ENCODE measurements around the gene SYNDIG1.

Gene SYNDIG1

DNA sequence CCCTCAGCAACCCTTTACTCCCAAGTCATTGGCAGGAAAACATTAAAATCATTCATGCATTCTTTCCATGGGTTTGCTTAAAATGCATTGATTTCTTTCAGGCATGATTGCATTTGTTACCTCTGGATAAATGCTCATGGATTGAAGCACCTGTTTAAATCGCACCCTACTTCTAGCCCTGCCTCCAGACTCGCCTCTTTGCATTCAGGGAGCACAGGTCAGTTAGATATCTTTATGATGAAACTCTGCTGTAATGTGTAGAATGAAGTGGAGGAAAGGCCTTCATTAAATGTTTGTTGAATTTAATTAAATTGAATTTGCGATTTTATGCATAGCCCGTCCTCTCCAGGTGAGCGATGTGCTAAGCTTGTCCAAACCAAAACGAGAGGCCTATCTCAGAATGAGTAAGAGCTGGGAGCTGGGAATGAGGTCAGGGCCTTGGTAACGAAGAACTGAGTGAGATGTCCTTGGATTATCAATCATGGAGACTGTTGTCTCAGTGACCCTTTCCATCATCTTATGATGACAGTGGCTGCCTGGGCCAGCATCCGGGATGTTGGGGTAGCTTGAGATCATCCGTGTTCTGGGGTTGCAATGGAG, 210.1 kb downstream of the SYNDIG1 start:
- no peak for DNase-seq

DNA sequence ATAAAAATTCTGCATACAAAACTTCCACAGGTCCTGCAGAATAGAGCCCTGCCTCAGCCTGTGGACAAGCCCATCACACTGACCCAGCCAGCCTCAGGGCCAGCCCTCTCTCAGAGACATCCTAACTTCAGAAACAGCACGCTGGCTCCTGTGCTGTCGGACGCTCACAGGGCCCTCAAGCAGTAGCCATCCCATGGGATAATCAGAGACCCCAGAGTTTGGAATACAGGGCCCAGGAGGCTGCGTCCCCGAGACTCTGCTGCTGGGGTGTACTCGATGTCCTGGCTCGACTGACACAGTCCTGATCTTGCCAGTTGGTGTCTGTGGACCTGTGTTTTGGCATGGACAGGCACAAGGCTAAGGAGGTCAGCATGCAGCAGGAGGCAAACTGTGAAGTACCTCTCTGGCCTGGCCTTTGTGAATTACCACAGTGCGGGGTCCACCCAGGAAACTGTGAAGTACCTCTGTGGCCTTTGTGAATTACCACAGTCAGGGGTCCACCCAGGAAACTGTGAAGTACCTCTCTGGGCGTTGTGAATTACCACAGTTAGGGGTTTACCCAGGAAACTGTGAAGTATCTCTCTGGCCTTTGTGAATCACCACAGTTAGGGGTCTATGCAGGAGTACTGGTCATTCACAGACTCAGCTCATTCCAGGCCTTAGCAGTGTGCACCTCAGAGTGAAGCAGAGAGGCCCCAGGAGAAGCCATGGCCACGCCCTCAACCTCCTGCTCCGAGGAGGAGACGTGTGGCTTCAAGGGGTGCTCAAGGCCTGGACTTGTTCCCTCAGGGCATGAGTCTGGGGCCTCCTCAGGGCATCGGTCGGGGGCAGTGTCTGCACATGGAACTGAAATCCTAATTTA, 212.4 kb downstream of the SYNDIG1 start:
- no peak for DNase-seq

DNA sequence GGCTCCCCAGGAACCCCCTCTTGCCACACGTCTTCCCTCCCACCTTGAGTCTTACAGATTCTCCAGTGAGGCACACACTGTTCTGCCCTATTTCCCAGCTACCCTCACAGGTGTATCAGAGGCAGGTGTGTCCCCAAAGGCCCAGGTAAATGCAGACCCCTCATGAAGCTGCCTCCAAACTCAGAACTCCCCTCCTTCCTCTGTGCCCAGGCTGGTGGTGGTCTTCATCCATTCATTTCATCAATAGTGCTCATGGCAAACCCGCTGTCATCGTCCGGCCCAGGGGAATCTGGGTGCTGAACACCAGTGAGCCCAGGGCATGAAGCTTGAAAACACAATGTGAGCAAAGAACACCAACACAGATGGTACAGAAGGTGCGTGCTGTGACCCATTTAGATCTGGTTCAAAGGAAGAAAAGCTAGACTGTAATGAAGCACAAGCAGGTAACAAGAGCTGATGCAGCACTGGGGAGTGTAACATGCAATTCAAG, 213.1 kb downstream of the SYNDIG1 start:
- no peak for DNase-seq

DNA sequence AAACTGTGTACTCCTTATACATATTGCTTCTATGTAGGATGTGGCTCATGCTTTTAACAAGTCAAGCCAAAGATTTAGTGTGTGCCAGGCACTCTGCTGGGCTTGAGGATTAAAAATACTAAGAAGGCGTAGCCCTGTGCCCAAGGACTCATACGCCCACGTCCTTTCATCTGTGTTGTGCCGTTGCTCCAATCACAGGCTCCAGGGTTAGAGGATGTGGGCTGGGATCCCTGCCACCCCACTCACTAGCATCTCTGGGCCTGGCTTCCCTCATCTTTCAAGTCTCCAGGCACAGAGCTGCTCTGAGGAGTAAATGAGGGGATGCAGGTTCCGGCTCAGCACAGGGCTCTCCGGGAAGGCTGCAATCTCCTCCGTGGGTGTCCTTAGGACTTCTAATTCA, 214.2 kb downstream of the SYNDIG1 start:
- DNase-seq: no peak

DNA sequence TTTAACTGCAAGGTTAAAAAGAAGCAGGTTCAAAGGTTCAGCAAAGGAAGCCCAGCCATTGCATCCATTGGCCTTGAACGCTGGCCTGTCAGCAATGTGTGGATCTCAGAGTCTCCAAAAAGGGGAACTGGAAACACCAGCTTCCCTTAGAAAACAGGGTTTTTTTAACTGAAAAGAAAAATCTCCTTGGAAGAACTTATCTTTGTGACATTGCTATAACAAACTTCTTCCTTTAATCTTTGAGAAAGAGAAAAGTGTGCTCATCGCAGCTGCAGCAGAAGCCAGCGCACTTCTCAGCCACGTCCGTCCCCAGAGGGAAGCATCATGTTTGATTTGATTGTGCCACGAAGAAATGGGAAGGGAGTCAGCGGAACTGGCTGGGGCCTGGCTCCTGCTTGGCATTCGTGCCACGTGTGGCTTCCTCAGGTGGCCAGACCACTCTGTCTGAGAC, 215.0 kb downstream of the SYNDIG1 start:
- DNase-seq: no peak

DNA sequence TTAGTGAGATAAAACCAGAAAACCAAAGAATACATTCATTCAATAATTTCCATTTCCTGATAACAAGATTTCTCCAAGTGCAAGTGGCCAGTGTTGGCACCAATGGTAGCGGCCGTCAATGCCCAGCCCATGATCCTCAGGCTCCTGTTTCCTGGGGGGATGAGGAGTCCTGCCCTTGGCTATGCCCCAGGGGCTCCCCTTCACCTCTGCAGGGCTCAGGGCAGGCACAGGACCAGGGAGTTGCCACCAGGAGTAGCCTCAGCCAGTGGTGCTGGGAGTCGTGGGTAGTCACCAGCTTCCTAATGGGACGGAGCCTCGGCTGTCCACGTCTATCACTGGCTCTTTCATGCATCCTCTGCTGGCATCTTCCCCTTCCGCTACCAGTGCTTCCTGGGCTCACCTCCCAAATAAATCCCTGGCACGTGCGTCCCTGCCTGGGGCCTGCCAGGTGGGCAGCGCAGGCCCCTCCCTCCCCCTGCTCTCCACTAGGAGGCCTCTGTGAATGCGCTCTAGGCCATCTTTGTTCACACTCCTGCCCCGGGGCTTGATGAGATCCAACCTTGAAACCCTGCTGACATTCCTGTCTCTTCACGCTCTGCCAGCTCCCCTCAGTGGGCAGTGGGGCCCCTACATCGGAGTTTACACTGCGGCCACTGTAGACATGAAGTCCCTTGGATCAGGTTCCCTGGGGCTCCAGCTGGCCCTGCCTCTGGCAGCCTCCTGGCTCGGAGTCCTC, 215.7 kb downstream of the SYNDIG1 start:
- no peak for DNase-seq

DNA sequence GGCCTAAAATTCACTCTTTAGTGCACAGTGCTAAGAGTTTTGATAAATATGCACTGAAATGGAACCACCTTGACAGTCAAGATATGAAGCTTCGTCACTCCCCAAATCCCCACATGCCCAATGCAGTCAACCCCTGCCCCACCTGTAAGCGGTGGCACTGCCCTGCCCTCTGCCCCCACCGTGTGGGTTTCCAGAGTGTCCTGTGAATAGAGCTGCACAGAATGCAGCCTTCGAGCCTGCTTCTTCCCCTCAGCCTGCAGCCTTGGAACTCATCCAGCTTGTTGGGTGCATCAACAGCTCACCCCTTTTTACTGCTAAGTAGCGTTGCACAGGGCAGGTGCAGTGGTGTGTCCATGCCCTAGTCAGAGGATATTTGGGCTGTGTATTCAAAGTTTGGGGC, 216.3 kb downstream of the SYNDIG1 start:
- no peak for DNase-seq

DNA sequence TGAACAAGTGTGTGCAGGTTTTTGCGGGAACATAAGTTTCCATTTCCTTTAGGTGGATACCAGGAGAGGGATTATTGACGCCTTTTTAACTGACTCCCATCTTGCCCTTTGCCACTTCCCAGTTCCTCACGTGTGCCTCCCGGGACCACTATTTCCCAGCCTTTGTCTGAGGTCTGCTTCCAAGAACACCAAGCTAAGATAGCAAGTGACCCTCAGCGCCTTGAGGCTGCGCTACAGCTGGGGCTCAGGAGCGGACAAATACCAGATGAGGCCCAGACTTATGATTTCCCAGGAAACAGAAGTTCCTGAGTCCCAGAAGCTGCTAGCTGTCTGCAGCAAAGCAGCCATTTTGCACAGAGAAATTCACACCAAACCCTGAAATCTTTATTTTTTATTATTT, 216.7 kb downstream of the SYNDIG1 start:
- DNase-seq: no peak

DNA sequence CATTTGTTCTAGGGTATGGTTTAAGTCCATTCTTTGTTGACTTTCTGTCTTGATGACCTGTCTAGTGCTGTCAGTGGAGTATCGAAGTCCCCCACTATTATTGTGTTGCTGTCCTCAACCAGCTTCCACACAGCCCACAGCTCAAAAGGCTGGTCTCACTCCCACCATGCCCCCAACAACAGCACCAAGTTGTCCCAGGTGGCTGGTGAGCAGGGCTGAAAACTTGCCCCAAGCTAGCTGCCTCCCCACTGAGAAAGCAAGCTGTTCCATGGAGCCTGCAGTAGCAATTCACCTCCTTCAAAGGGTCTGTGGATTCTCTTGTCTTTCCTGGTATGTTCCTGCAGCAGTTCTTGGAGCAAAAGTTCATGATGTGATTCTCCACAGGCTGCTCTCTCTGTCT, 221.0 kb downstream of the SYNDIG1 start:
- DNase-seq: no peak

DNA sequence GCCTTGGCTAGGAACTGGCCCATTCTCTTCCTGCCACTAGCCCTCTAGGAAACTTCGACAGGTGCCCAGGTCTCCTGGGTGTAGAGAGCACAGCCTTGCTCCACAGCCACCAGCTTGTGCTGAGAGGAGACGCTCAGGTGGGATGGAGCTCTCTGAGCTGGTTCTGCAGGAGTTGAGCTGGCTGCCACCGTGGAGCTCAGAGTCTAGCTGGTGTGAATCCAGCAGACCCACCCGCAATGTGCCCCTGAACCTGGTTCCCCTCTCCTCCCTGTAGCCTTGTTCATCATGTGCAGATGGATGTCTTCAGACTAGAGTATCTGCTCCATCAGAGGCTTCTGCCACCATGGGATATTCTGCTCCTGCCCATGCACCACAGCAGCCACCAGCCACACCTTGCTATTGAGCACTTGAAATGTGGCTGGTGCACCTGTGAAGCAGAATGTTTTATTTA, 222.5 kb downstream of the SYNDIG1 start:
- DNase-seq: no peak

DNA sequence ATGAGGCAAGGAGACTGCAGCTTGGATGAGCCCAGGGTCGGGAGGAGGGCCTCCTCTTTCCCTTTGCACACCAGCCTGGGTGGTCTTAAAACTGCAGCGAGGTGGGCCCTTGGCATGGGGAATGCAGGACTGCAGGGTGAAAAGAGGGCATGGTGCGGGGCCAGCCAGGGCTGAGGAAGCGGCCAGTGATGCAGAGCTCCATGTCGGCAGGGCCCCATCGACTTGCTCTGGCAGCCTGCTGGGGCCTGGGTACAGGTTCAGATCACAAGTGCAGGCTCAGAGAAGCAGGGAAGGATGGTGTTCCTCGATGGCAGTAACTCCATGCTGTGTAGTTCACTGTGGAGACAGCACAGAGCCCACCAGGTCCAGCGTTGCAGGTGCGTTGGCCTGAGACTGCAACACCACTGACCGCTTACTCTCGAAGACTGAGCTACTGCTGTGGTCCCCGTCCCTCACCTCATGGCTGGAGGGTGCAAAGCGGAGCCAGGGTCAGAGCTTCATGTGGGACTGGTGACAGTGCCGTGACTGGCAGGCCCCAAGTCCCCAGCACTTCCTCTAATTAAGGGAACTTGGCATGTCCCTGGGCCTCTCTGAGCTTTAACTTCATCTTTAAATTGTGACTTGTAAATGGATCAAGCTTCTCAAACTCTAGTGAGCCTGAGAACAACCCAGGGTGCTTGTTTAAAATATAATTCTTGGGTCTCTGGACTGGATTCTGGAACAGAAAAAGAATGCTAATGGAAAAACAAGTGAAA, 223.2 kb downstream of the SYNDIG1 start:
- DNase-seq: no peak

DNA sequence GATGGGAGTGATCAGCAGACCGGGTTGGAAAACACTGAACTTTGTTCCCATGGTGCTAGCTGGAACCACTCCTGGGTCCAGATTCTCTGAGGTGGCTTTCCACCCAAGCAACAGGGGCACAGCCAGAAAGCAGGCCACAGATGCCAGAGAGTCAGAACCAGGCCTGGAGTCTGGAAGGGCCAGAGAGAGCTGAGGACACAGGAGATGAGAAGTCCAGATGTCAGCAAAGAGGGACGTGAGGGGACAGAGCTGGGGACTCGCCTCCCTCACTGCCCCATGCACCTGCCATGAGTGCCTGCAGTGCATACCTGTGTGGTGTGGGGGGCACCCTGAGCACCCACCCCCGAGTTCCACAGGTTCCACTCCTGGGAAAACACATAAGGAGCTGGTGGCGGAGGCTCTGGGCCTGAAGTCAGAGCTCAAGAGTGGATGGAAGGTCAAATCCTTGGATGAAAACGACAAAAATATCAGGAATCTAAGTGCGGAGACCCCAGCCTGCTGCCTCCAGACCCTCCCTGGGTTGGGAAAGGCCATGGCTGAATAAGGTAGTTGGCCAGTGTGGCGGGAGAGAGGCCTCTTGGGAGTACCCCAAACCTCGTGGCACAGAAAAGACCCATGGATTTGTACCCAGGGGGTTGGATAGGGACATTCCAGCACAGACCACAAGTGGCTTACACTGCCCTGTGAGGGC, 224.2 kb downstream of the SYNDIG1 start:
- no peak for DNase-seq

DNA sequence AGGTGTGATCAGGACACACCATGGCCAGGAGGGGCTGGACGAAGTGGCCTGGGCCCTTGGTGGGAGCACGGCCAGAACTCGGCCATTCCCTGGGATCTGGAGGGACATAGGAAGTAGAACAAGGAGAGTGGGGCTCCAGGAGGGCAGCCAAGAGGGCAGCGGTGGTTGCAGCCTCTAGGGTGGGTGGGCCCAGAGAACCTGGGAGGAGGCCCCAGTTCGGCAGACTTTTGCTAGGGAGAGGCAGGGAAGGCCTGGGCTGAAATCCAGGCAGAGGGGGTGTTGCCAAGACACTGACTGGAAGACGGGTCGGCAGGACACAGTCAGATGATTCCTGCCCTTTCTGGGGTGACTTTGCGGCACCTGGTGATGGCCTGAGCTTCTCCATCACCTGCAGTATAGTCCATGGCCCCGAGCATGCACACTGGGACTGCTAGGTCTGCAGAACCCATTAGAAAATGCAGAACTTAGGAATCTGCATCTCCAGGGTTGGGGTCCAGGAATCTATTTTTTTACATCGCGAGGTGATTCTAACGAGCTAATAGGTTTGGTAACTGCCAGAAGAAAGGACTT, 224.8 kb downstream of the SYNDIG1 start:
- no peak for DNase-seq

DNA sequence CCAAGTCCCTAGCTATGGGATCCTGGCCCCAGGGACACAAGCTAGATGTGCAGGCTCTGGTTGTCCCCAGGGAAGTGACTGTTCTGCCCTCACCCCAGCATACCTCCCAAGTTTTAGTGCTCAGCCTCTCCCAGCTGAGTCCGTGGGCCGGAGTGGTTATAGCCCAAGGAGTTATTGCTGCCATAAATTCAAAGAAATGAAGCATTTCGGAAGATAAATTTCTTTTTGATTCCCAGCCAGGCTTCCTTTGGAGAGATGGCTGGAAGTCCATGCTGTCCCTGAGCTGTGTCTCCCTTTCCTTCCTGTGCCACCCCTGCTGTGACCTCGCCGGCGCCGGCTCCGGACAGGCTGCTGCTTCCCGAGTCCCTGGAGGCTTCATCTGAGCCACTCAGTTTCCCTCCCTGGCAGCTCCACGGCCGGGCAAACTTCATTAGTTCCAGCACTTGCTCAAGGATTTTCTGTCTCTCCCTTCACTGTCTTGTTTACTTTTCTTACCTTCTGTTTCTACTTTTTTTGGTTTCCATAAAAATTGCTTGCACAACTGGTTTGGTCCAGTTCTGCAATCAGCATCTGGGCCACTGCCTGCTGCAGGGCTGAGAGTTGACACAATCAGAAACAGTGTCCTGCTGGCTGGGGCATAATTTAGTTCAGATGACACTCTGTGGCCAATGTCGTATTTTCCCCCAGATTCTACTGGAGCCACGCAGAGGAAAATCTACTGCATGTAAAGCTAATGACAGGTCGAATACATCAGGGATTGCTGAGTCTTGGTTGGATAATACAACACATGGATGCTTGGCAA, 225.5 kb downstream of the SYNDIG1 start:
- no peak for DNase-seq

DNA sequence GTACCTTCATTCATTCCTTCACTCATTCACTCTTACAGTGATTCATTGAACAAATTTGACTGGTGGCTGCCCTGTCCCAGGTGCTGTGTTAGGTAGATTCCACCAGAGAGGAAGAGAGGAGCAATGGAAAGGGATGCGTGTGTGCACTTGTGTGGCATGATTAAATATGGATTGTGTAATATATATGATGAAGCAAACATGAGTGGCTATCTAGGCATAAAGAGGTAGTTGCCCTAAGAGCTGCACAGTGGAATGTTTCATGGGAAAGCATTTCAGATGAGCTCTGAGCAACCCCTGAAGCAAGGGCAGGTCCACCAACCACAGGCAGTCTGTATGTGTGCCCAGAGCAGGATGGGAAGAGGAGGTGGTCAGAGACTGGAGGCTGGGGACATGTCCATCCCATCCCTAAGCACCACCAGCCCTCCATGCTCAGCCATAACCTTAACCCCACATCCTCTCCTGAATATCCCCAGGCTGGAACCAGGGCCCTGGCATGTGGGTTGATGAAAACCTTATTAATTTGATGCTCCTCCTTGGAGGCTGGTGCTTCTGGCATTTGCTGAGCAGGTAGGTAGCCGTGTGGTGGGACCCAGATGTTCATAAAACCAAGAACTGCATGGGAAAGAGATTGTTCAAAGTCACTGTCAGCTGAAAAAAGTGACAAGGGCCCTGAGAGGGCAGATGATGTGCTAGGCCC, 226.2 kb downstream of the SYNDIG1 start:
- no peak for DNase-seq

DNA sequence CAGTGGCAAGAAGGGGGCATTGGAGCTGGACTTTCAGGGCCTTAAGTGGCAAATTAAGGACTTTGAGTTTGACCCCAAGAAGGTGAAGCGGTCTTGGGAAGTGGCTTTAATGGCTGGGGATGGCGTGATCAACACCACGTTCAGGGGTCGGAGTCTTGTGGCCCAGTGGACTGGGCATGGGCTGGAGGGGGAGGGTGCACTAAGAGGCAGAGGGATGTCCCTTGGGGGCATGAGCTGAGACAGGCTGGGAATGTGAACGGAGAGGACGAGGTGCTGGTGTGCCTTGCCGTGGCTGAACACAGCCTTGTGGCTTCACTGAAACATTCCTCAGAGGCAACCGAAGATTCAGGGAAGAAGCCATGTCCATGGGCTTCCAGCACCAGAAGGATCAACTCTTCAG, 227.0 kb downstream of the SYNDIG1 start:
- no peak for DNase-seq

DNA sequence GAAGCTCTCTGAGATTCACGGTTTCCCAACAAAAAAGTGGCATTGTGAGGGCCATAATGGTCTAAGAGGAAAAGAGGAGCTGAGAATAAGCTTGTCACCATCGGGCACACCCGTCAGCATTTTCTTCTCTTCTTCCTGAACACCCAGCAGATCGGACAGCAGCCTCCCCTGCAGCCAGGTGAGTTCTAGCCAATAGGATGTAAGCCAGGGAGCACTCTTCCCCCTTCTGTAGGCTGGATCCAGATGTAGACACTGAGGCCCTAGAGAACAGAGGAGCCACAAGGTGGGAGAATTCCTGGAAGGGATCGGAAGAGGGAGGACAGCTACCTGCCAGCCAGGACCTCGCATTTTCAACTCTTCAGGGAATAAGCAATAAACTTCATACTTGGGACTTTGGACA, 228.0 kb downstream of the SYNDIG1 start:
- no peak for DNase-seq

DNA sequence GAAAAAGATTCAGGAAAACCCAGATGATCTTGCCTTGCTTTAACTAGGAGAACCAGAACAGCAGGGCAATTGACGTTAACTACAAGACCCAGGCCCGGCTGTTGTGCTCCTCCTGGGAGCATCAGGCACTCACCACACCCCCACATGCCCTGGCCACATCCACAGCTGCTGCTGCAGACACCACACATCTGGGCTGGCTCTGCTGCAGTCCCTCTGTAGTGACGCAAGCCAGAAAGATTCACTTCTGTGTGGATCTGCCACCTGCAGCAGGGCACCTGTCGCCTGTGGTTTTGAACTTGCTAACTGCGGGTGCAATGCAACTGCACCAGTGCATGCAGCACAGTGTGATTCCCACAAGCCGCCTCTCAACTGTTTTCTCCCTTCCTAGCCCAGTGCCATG, 228.8 kb downstream of the SYNDIG1 start:
- no peak for DNase-seq

DNA sequence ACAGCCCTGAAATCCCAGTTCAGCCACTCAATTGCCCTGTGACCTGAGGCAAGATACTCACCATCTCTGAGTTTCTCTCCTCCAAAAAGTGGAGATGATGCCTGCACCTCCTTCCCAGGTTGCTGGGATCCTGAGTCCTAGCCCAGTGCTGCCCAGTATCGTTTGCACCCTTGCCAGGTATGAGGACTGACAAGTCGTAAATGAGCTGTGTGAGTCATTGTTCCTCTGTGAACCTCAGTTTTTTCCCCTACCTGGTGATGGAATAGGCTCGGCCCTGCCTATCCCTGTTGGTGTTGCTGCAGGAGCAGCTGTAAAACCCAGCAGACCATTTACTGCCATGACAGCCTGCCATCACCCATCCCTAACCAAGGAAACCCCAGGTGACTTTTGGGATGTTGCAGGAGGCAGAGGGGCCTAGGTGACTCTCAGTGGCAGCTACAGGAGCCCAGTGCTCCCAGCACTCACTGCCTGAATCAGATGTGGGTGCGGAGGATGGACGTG, 229.3 kb downstream of the SYNDIG1 start:
- no peak for DNase-seq

All from NCI-H774 (cell line).